Stimulated activated effector memory CD8-positive, alpha-beta T cell treated with anti-CD3 and anti-CD28 coated beads, Interleukin-12 subunit alpha, Interleukin-12 subunit beta, amount 100 ng/mL, for 72 hours (primary cell): ENCODE results near the gene WDR43.

ENCODE experiments used
- ATAC-seq: fragments of 150-1000 bp; cut with Tn5 transposase; 2 replicates; pipeline ENCODE4 v1.10.0; 2021
- DNase-seq, 2 donors: peaks; one replicate each; pipeline ENCODE4 v3.0.0; 2021 to 2022; ENCODE audit warnings: low spot score in 2 of 2
- H3K27ac Mint-ChIP-seq: one replicate; pipeline ENCODE4 v1.8.0; 2022; ENCODE audit warnings: mild to moderate bottlenecking, mixed read lengths
- H3K36me3 Mint-ChIP-seq: one replicate; pipeline ENCODE4 v1.8.0; 2022; ENCODE audit warnings: mild to moderate bottlenecking, mixed read lengths
- H3K4me1 Mint-ChIP-seq: one replicate; pipeline ENCODE4 v1.8.0; 2022; ENCODE audit warnings: mixed read lengths
- H3K4me3 Mint-ChIP-seq: one replicate; pipeline ENCODE4 v1.8.0; 2022; ENCODE audit warnings: mild to moderate bottlenecking, mixed read lengths
- H3K9me3 Mint-ChIP-seq: one replicate; pipeline ENCODE4 v1.8.0; 2022; ENCODE audit warnings: mixed read lengths

The WDR43 gene

GRCh38 chr2:28902584-28902983 is 8.1 kb downstream of the WDR43 start:
- ATAC-seq (no peak), DNase-seq (no peak)
- H3K27ac Mint-ChIP-seq = peak overlapping the region; percentile 57
- peaks cover 97% of the 10 kb centered on the region for H3K36me3 Mint-ChIP-seq
- no peaks in the 10 kb centered on the region for H3K9me3 Mint-ChIP-seq
- peaks cover 62% of the 10 kb centered on the region for H3K4me1 Mint-ChIP-seq
- no peak overlapping the region for H3K4me3 Mint-ChIP-seq

- DNase-seq (no peak), ATAC-seq (no peak)
- Mint-ChIP-seq H3K9me3 (no peaks in the 10 kb centered on the region), H3K4me3 (no peak overlapping the region), H3K27ac (peak overlapping the region; percentile 43), H3K4me1 (peaks cover 51% of the 10 kb centered on the region), H3K36me3 (peaks cover 99% of the 10 kb centered on the region)
These were observed 9.8 kb downstream of the WDR43 start for GRCh38 chr2:28904295-28904694.

GRCh38 chr2:28904802-28905457 is 10.5 kb downstream of the WDR43 start:
- DNase-seq (no peak), ATAC-seq (no peak)
- Mint-ChIP-seq H3K27ac (peak overlapping the region; percentile 43), H3K9me3 (no peaks in the 10 kb centered on the region), H3K4me3 (no peak overlapping the region), H3K4me1 (peaks cover 55% of the 10 kb centered on the region), H3K36me3 (peaks cover 100% of the 10 kb centered on the region)

- H3K4me1 Mint-ChIP-seq = peaks cover 54% of the 10 kb centered on the region
- peaks cover 100% of the 10 kb centered on the region for H3K36me3 Mint-ChIP-seq
- DNase-seq = no peak
- H3K27ac Mint-ChIP-seq = peak overlapping the region; percentile 43
- H3K9me3 Mint-ChIP-seq = no peaks in the 10 kb centered on the region
- H3K4me3 Mint-ChIP-seq = no peak overlapping the region
- no peak for ATAC-seq
These were observed 11.1 kb downstream of the WDR43 start for GRCh38 chr2:28905533-28905932.

DNA sequence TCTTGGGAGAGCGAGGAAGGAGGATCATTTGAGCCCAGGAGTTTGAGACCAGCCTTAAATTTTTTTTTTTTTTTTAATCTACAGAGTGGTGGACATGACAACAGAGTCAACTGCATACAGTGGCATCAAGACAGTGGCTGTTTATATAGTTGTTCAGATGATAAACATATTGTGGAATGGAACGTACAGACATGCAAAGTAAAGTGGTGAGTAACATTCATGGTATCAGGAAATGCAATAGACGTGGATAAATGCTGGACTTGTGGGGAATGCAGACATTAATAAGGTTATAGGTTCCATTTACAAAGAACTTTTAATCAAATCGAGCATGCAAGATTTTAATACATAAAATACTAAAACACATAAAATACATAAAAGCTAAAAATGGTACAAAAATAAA is 11.9 kb downstream of the WDR43 start:
- H3K4me1 Mint-ChIP-seq = peaks cover 45% of the 10 kb centered on the region
- no peak overlapping the region for H3K4me3 Mint-ChIP-seq
- peaks cover 100% of the 10 kb centered on the region for H3K36me3 Mint-ChIP-seq
- DNase-seq = no peak
- H3K27ac Mint-ChIP-seq = peak overlapping the region; percentile 20
- ATAC-seq = no peak
- no peaks in the 10 kb centered on the region for H3K9me3 Mint-ChIP-seq

- Mint-ChIP-seq H3K36me3 (peaks cover 100% of the 10 kb centered on the region), H3K9me3 (no peaks in the 10 kb centered on the region), H3K4me3 (no peak overlapping the region), H3K4me1 (peaks cover 41% of the 10 kb centered on the region), H3K27ac (peak overlapping the region; percentile 20)
- no peak for ATAC-seq
- DNase-seq = no peak
These were observed 12.4 kb downstream of the WDR43 start for GRCh38 chr2:28906821-28907220.

- Mint-ChIP-seq H3K36me3 (peaks cover 100% of the 10 kb centered on the region), H3K4me1 (peaks cover 37% of the 10 kb centered on the region), H3K27ac (peak overlapping the region; percentile 29), H3K4me3 (no peak overlapping the region), H3K9me3 (no peaks in the 10 kb centered on the region)
- DNase-seq = no peak
- no peak for ATAC-seq
These were observed 13.7 kb downstream of the WDR43 start for GRCh38 chr2:28908172-28908571.

- DNase-seq (no peak), ATAC-seq (no peak)
- peaks cover 25% of the 10 kb centered on the region for H3K4me1 Mint-ChIP-seq
- H3K9me3 Mint-ChIP-seq = no peaks in the 10 kb centered on the region
- H3K36me3 Mint-ChIP-seq = peaks cover 100% of the 10 kb centered on the region
- no peak overlapping the region for H3K4me3 Mint-ChIP-seq
- H3K27ac Mint-ChIP-seq = peak overlapping the region; percentile 38
These were observed 15.3 kb downstream of the WDR43 start for GRCh38 chr2:28909655-28910353.

GRCh38 chr2:28915939-28916338 is 21.5 kb downstream of the WDR43 start:
- Mint-ChIP-seq H3K27ac (no peak overlapping the region), H3K4me3 (no peak overlapping the region), H3K9me3 (no peaks in the 10 kb centered on the region), H3K4me1 (peaks cover 5% of the 10 kb centered on the region), H3K36me3 (peaks cover 99% of the 10 kb centered on the region)
- ATAC-seq = peak; percentile 58
- DNase-seq = no peak

GRCh38 chr2:28926847-28927246 is 32.4 kb downstream of the WDR43 start:
- DNase-seq (no peak), ATAC-seq (no peak)
- Mint-ChIP-seq H3K27ac (no peak overlapping the region), H3K4me1 (peaks cover 9% of the 10 kb centered on the region), H3K9me3 (no peaks in the 10 kb centered on the region), H3K36me3 (peaks cover 100% of the 10 kb centered on the region), H3K4me3 (no peak overlapping the region)

DNA sequence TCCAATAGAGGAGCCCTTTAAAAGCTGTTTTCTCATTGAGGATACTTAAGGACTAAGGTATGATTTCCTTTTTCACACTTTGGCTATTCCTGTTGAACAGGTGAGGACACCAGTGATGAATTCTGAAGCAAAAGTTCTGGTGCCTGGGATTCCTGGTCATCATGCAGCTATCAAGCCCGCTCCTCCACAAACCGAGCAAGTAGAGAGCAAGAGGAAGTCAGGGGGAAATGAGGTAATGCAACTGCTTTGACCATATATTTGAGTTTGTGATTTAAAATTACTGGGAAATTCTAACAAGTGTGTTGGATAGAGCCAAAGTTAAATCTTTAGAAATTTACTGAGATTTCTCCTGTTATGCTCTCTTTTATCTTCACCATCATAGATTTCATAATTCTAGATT is 33.0 kb downstream of the WDR43 start:
- Mint-ChIP-seq H3K4me3 (no peak overlapping the region), H3K36me3 (peaks cover 100% of the 10 kb centered on the region), H3K27ac (no peak overlapping the region), H3K9me3 (no peaks in the 10 kb centered on the region), H3K4me1 (peaks cover 9% of the 10 kb centered on the region)
- ATAC-seq (no peak), DNase-seq (no peak)

- no peak overlapping the region for H3K27ac Mint-ChIP-seq
- no peak overlapping the region for H3K4me3 Mint-ChIP-seq
- ATAC-seq = no peak
- peaks cover 100% of the 10 kb centered on the region for H3K36me3 Mint-ChIP-seq
- peaks cover 9% of the 10 kb centered on the region for H3K4me1 Mint-ChIP-seq
- no peaks in the 10 kb centered on the region for H3K9me3 Mint-ChIP-seq
- no peak for DNase-seq
These were observed 33.4 kb downstream of the WDR43 start for GRCh38 chr2:28927878-28928277.

DNA sequence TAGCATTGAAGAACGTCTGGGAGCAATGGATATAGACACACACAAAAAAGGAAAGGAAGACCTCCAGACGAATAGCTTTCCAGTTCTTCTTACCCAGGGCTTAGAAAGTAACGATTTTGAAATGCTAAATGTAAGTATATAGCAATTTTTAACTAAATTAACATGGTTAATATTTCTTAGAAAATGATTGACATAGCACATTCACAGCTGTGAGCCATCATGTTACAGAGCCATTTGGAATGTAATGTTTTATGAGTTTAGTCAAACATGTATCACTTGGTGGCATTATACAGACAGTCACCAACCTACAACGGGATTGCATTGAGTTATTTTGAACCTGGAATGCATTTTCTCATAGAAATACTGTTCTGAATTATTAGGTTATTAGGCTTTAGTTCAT is 35.1 kb downstream of the WDR43 start:
- Mint-ChIP-seq H3K27ac (no peak overlapping the region), H3K36me3 (peaks cover 100% of the 10 kb centered on the region), H3K4me1 (no peaks in the 10 kb centered on the region), H3K4me3 (no peak overlapping the region), H3K9me3 (no peaks in the 10 kb centered on the region)
- DNase-seq (no peak), ATAC-seq (no peak)

DNA sequence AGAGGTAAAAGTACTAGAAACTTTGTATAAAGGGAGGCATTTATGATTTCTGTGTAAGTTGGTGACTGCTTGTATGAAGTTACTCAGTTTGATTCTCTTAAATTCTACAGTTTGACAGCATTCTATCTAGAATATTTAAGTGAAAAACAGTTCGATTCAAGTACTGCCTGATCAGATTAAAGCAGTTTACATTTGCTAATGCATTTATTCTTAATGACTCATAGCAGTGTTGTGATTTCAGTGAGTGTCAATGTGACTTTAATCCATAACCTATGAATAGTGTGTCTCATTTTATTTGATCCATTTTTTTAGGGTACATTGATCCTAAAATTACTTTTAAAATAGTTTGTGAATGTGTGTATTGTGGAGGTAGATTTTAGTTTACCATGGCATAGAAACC is 35.7 kb downstream of the WDR43 start:
- Mint-ChIP-seq H3K9me3 (no peaks in the 10 kb centered on the region), H3K27ac (no peak overlapping the region), H3K36me3 (peaks cover 100% of the 10 kb centered on the region), H3K4me1 (no peaks in the 10 kb centered on the region), H3K4me3 (no peak overlapping the region)
- DNase-seq = no peak
- ATAC-seq = no peak

GRCh38 chr2:28934769-28935168 is 40.3 kb downstream of the WDR43 start:
- no peak overlapping the region for H3K27ac Mint-ChIP-seq
- no peak for DNase-seq
- H3K9me3 Mint-ChIP-seq = no peaks in the 10 kb centered on the region
- no peak for ATAC-seq
- peaks cover 100% of the 10 kb centered on the region for H3K36me3 Mint-ChIP-seq
- H3K4me3 Mint-ChIP-seq = no peak overlapping the region
- peaks cover 5% of the 10 kb centered on the region for H3K4me1 Mint-ChIP-seq

DNA sequence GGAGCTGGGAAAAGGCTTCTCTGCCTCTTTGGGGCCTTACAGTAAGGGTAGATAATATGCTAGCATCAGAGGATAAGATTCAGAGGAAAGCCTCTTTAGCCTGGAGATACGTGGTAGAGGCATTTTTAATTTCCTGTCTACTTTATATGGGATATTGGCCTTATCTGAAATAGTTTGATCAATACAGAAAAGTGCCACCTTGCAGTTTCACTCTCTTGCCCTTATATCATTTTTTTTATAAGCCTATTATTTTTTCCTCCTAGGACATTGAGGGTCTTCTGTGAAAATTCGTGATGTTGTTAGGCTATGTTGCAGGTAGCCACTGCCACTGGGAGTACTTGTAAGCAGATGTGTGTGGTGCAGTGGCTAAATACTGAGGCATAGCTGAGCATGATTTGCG is 46.5 kb downstream of the WDR43 start:
- no peak for DNase-seq
- Mint-ChIP-seq H3K36me3 (peaks cover 100% of the 10 kb centered on the region), H3K4me3 (no peak overlapping the region), H3K9me3 (no peaks in the 10 kb centered on the region), H3K4me1 (peaks cover 10% of the 10 kb centered on the region), H3K27ac (peak overlapping the region; percentile 61)
- ATAC-seq = no peak
